Measurements from ENCODE around the gene MVD.

- no peak for TF ChIP-seq CTCF (conservative IDR thresholded peaks at IDR 0.05; ENCODE audit: low read depth in 2 of 2)
- no peak for TF ChIP-seq EZH2 (IDR thresholded peaks at IDR 0.05; ENCODE audit: low read depth, unreplicated experiment)
- TF ChIP-seq JUNB (IDR thresholded peaks at IDR 0.05; ENCODE audit: unreplicated experiment) = no peak
- TF ChIP-seq REST (IDR thresholded peaks at IDR 0.05; ENCODE audit: unreplicated experiment) = no peak
- no peak for TF ChIP-seq CREB1 (CRISPR knock-in tag; IDR thresholded peaks at IDR 0.05; ENCODE audit: low read depth)
These were observed 31.6 kb upstream of the MVD start for GRCh38 chr16:88694221-88695087.

All from GM23338 (cell line).